Neural crest cell (in vitro differentiated cells): Measurements from ENCODE around the gene CHPF. TPM values are rescaled to one million over a fixed set of nuclear protein-coding genes. Genes with fewer than 3 reads are reported as not detected.

ENCODE experiments used
- DNase-seq: peaks from one replicate; pipeline ENCODE4 v3.0.0; 2021; ENCODE audit warnings: low read depth, mixed read lengths, low spot score
- H3K27ac Mint-ChIP-seq: one replicate; pipeline ENCODE4 v1.8.0; 2021; ENCODE audit warnings: mild to moderate bottlenecking, mixed read lengths; ENCODE audit not compliant: unreplicated experiment
- H3K27me3 Mint-ChIP-seq: 2 replicates; pipeline ENCODE4 v1.8.0; 2021; ENCODE audit warnings: low read depth, mild to moderate bottlenecking, mixed read lengths
- H3K36me3 Mint-ChIP-seq: 2 replicates; pipeline ENCODE4 v1.8.0; 2021; ENCODE audit warnings: low read depth, mild to moderate bottlenecking, mixed read lengths
- H3K4me1 Mint-ChIP-seq: 2 replicates; pipeline ENCODE4 v1.8.0; 2021; ENCODE audit warnings: mixed read lengths
- H3K4me3 Mint-ChIP-seq: one replicate; pipeline ENCODE4 v1.8.0; 2021; ENCODE audit warnings: mild to moderate bottlenecking, mixed read lengths
- H3K9me3 Mint-ChIP-seq: 2 replicates; pipeline ENCODE4 v1.8.0; 2021; ENCODE audit warnings: mixed read lengths
- CTCF ChIP-seq: fragments of 200-600 bp; sonication (generic); conservative IDR thresholded peaks from 2 replicates; pipeline ENCODE4 v1.5.0; 2021; ENCODE audit warnings: antibody characterized with exemption, mild to moderate bottlenecking
- total RNA-seq: library from RNA; stranded (reverse); gene quantifications from 2 replicates; pipeline ENCODE4 v1.2.1, GENCODE V29; 2021

Gene CHPF
- total RNA-seq, 1 donor from 2014 or later = 30.0 TPM

- no peaks in the 10 kb centered on the region for H3K27me3 Mint-ChIP-seq
- DNase-seq = no peak
- peaks cover 45% of the 10 kb centered on the region for H3K4me1 Mint-ChIP-seq
- H3K36me3 Mint-ChIP-seq = no peaks in the 10 kb centered on the region
- no peak for TF ChIP-seq CTCF
- H3K27ac Mint-ChIP-seq = no peak overlapping the region
- H3K4me3 Mint-ChIP-seq = peak overlapping the region; percentile 71
- no peaks in the 10 kb centered on the region for H3K9me3 Mint-ChIP-seq
Observed at GRCh38 chr2:219540784-219541504, 2.7 kb downstream of the CHPF start.

GRCh38 chr2:219539926-219540678 lies 3.5 kb downstream of the CHPF start:
- H3K4me1 Mint-ChIP-seq = peaks cover 48% of the 10 kb centered on the region
- no peak for TF ChIP-seq CTCF
- no peak overlapping the region for H3K27ac Mint-ChIP-seq
- no peaks in the 10 kb centered on the region for H3K36me3 Mint-ChIP-seq
- H3K4me3 Mint-ChIP-seq = peak overlapping the region; percentile 66
- H3K9me3 Mint-ChIP-seq = no peaks in the 10 kb centered on the region
- peaks cover 2% of the 10 kb centered on the region for H3K27me3 Mint-ChIP-seq
- no peak for DNase-seq

- H3K4me3 Mint-ChIP-seq = peak overlapping the region; percentile 62
- H3K27ac Mint-ChIP-seq = peak overlapping the region; percentile 75
- peaks cover 39% of the 10 kb centered on the region for H3K4me1 Mint-ChIP-seq
- peaks cover 2% of the 10 kb centered on the region for H3K27me3 Mint-ChIP-seq
- TF ChIP-seq CTCF = no peak
- H3K9me3 Mint-ChIP-seq = no peaks in the 10 kb centered on the region
- no peak for DNase-seq
- no peaks in the 10 kb centered on the region for H3K36me3 Mint-ChIP-seq
Observed at GRCh38 chr2:219538956-219539788, 4.4 kb downstream of the CHPF start.

GRCh38 chr2:219538504-219538951 lies 5.1 kb downstream of the CHPF start:
- TF ChIP-seq CTCF = no peak
- no peak for DNase-seq
- peaks cover 5% of the 10 kb centered on the region for H3K27me3 Mint-ChIP-seq
- no peaks in the 10 kb centered on the region for H3K36me3 Mint-ChIP-seq
- peak overlapping the region; percentile 62 for H3K4me3 Mint-ChIP-seq
- H3K4me1 Mint-ChIP-seq = peaks cover 38% of the 10 kb centered on the region
- peak overlapping the region; percentile 75 for H3K27ac Mint-ChIP-seq
- no peaks in the 10 kb centered on the region for H3K9me3 Mint-ChIP-seq

- H3K27me3 Mint-ChIP-seq = peaks cover 9% of the 10 kb centered on the region
- peaks cover 37% of the 10 kb centered on the region for H3K4me1 Mint-ChIP-seq
- DNase-seq = no peak
- no peaks in the 10 kb centered on the region for H3K9me3 Mint-ChIP-seq
- peak overlapping the region; percentile 88 for H3K27ac Mint-ChIP-seq
- H3K36me3 Mint-ChIP-seq = no peaks in the 10 kb centered on the region
- no peak for TF ChIP-seq CTCF
- peak overlapping the region; percentile 71 for H3K4me3 Mint-ChIP-seq
Observed at GRCh38 chr2:219537657-219538488, 5.7 kb downstream of the CHPF start.
